Activated CD4-positive, alpha-beta memory T cell treated with anti-CD3 and anti-CD28 coated beads, Interleukin-2, amount 10 ng/mL, durations not matched to agents 7 days and 5 days (primary cell): Measurements from ENCODE around the gene MRTFA. TPM values are rescaled to one million over a fixed set of nuclear protein-coding genes. Genes with fewer than 3 reads are reported as not detected.
"Not testable (repeated sequence)": the region's sequence is repeated elsewhere in the genome, so short reads cannot be mapped to it uniquely, and the experiment has no call there.

ENCODE experiments used
- CTCF ChIA-PET: fragments of 350-600 bp; sonication (Branson Sonifier 250); formaldehyde crosslinking; loops from one replicate; lab custom pipeline; 2021; ENCODE audit warnings: antibody characterized with exemption, inconsistent platforms; lab: Charles Lee
- POLR2A ChIA-PET: fragments of 350-600 bp; sonication (Branson Sonifier 250); formaldehyde crosslinking; loops from one replicate; lab custom pipeline; 2021; ENCODE audit warnings: antibody characterized with exemption; lab: Charles Lee
- DNase-seq: peaks from one replicate; pipeline ENCODE4 v3.0.0-alpha.2; 2020
- H3K27ac Mint-ChIP-seq: one replicate; pipeline ENCODE4 v1.8.0; 2021; ENCODE audit warnings: mild to moderate bottlenecking, mixed read lengths
- H3K27me3 Mint-ChIP-seq: one replicate; pipeline ENCODE4 v1.8.0; 2021; ENCODE audit warnings: mixed read lengths
- H3K36me3 Mint-ChIP-seq: one replicate; pipeline ENCODE4 v1.8.0; 2021; ENCODE audit warnings: low read depth, mixed read lengths
- H3K4me1 Mint-ChIP-seq: one replicate; pipeline ENCODE4 v1.8.0; 2021; ENCODE audit warnings: mixed read lengths
- H3K4me3 Mint-ChIP-seq: one replicate; pipeline ENCODE4 v1.8.0; 2021; ENCODE audit warnings: mild to moderate bottlenecking, mixed read lengths
- H3K9me3 Mint-ChIP-seq: one replicate; pipeline ENCODE4 v1.8.0; 2021; ENCODE audit warnings: mixed read lengths
- total RNA-seq, 2 experiments: library from RNA; stranded (reverse); gene quantifications; one replicate each; pipeline ENCODE4 v1.2.3, GENCODE V29; 2021

Gene MRTFA
- total RNA-seq, 2 experiments from 2014 or later = 58.5 to 61.5 TPM

DNA sequence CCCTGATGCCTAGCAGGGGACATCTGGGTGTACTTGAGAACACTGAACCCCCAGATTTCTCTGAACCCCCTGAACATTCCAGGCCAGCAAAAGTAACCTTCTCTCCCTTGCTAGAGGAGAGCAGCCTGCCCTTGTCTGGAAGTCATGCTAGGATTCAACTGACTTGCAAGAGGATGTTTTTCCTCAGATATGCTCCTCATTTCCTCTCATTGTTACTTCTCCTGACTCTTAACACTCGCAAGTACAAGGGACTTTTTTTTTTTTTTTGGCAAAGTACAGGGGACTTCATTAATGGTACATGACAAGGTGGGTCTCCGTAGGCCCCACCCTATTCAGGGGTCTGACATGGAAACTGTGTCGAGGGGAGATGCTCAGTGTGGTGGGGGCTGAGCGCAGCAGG, 36.5 kb upstream of the MRTFA start:
- H3K27me3 Mint-ChIP-seq = no peaks in the 10 kb centered on the region
- CTCF ChIA-PET = interaction anchor here (2.5 kb wide), 1 partner anchor 10 kb away, joined by 8 read pairs; no protein-coding TSS in a partner anchor
- H3K4me3 Mint-ChIP-seq = no peak overlapping the region
- H3K27ac Mint-ChIP-seq = no peak overlapping the region
- H3K36me3 Mint-ChIP-seq = peaks cover 3% of the 10 kb centered on the region
- H3K4me1 Mint-ChIP-seq = peaks cover 20% of the 10 kb centered on the region
- DNase-seq = no peak
- H3K9me3 Mint-ChIP-seq = peaks cover 6% of the 10 kb centered on the region
- POLR2A ChIA-PET = no interaction called here

DNA sequence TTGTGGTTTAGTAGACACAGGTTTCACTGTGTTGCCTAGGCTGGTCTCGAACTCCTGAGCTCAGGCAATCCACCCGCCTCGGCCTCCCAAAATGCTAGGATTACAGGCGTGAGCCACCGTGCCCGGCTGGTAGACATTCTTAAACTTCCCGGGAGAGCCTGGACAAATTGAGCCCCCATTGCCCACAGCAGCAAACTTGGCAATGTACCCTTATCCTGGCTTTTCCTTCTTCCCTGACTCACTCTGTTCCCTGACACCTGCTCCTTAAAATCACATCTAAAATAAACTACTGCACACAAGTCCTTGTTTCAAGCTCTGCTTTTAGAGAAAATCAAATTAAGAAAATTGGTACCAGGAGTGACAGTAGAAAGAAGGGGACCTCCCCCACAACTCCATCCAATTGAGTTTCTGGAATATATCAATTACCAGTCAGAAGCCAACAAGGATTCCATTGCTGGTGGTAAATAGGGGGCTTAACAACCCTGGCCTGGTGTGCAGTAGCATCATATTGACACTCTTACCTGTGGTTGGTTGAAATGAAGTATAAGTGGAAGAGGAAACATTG, 35.4 kb upstream of the MRTFA start:
- POLR2A ChIA-PET = no interaction called here
- no peak overlapping the region for H3K27ac Mint-ChIP-seq
- H3K9me3 Mint-ChIP-seq = peaks cover 8% of the 10 kb centered on the region

DNA sequence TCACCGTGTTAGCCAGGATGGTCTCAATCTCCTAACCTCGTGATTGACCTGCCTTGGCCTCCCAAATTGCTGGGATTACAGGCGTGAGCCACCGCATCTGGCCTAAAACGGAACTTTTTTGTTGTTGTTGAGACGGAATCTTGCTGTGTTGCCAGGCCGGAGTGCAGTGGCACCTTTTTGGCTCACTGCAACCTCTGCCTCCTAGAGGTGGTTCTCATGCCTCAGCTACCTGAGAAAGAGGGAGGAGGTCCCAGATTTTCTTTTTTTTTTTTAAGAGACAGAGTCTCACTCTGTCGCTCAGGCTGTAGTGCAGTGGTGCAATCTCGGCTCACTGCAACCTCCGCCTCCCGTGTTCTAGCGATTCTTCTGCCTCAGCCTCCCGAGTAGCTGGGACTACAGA, 34.9 kb upstream of the MRTFA start:
- no peaks in the 10 kb centered on the region for H3K27me3 Mint-ChIP-seq
- H3K4me3 Mint-ChIP-seq = no peak overlapping the region
- CTCF ChIA-PET = interaction anchor here (2.5 kb wide), 1 partner anchor 12 kb away, joined by 8 read pairs; no protein-coding TSS in a partner anchor
- DNase-seq = no peak
- peaks cover 24% of the 10 kb centered on the region for H3K4me1 Mint-ChIP-seq
- H3K27ac Mint-ChIP-seq = no peak overlapping the region
- H3K9me3 Mint-ChIP-seq = peaks cover 8% of the 10 kb centered on the region
- POLR2A ChIA-PET = no interaction called here
- peaks cover 3% of the 10 kb centered on the region for H3K36me3 Mint-ChIP-seq

More for the DNA sequence above, 35.4 kb upstream of the MRTFA start:
- Mint-ChIP-seq H3K4me3 (no peak overlapping the region), H3K4me1 (peaks cover 24% of the 10 kb centered on the region), H3K36me3 (peaks cover 3% of the 10 kb centered on the region), H3K27me3 (no peaks in the 10 kb centered on the region)
- CTCF ChIA-PET = interaction anchor here (2.5 kb wide), 1 partner anchor 11 kb away, joined by 8 read pairs; no protein-coding TSS in a partner anchor
- DNase-seq = no peak

DNA sequence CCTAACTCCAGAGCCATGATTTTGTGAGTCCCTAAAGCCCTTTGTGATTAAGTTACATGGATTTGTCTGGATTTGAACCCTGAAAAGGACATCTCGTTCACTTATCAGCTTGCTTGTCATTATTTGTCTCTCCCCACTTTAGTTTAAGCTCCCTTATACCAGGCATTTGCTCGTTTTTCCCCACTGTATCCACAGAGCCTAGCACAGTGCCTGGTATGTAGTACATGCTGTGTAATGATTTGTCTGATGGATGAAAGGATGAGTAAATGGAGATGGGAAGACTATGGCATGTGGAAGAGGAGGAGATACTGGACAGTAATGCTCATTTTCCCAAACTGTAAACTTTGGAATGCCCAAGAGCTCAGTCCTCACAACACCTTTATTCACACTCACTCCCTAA, 33.5 kb upstream of the MRTFA start:
- peaks cover 24% of the 10 kb centered on the region for H3K4me1 Mint-ChIP-seq
- DNase-seq = no peak
- peaks cover 3% of the 10 kb centered on the region for H3K36me3 Mint-ChIP-seq
- no peak overlapping the region for H3K27ac Mint-ChIP-seq
- CTCF ChIA-PET = interaction anchor here (3.0 kb wide), 1 partner anchor 13 kb away, joined by 13 read pairs; no protein-coding TSS in a partner anchor
- no peak overlapping the region for H3K4me3 Mint-ChIP-seq
- POLR2A ChIA-PET = no interaction called here
- no peaks in the 10 kb centered on the region for H3K27me3 Mint-ChIP-seq
- peaks cover 8% of the 10 kb centered on the region for H3K9me3 Mint-ChIP-seq

DNA sequence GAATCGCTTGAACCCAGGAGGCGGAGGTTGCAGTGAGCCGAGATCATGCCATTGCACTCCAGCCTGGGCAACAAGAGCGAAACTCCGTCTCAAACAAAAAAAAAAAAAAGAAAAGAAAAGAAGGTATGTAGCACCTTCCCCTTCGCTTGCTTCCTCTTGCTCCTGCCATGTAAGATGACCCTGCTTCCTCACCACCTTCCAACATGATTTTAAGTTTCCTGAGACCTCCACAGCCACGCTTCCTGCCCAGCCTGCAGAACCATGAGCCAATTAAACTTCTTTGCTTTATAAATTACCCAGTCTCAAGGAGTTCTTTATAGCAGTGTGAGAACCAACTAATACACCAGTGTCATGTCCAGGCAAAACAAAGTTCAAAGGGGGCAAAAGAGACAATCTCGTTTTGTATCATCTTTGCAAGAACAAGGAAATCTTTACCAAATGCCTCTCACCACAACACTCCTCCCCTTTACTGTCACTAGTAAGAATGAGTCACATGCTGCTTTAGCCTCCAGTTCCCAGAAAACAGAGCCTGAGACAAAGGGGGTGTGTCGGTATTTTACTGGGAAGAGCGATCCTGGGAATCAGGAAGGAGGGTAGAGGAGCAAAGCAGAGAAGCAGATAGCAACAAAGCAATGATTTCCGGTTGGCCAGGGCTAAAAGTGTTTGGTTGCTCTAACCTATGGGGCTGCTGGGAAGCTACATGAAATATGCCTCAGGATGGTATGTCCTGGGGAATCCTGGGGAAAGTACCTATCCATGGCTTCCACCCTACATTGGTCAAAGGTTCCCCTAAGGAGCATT, 32.3 kb upstream of the MRTFA start:
- peaks cover 3% of the 10 kb centered on the region for H3K36me3 Mint-ChIP-seq
- H3K27ac Mint-ChIP-seq = peak overlapping the region; percentile 76
- peak overlapping the region; percentile 2 for H3K4me3 Mint-ChIP-seq
- H3K4me1 Mint-ChIP-seq = peaks cover 24% of the 10 kb centered on the region
- no peaks in the 10 kb centered on the region for H3K27me3 Mint-ChIP-seq
- H3K9me3 Mint-ChIP-seq = peaks cover 8% of the 10 kb centered on the region
- ChIA-PET CTCF (interaction anchor here (3.0 kb wide), 1 partner anchor 14 kb away, joined by 13 read pairs; no protein-coding TSS in a partner anchor), POLR2A (no interaction called here)
- peak; percentile 31 for DNase-seq

DNA sequence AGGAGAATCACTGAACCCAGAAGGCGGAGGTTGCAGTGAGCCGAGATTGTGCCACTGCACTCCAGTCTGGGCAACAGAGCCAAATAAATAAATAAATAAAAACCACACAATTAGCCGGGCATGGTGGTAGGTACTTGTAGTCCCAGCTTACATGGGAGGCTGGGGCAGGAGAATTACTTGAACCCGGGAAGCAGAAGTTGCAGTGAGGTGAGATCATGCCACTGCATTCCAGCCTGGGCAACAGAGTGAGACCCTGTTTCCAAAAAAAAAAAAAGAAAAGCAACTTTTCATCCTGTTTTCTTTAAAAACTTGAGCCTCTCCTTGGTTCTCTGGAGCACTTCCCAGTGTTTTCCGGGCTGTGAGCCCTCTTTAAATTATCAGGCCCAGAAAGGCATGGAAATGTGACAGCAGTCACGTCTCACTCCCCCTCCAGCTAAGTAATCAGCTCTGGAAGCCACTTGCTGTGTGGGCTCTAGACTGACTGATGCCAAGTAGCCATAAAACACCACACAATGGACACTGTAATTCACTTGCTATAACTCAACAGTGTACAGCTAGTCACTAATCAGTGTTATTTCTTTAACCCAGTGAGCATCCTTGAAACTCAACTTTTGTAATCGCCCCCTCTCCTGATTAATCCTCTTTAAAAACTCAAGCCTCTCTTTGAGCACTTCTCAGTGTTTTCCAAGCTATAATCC, 29.8 kb upstream of the MRTFA start:
- Mint-ChIP-seq H3K4me1 (peaks cover 24% of the 10 kb centered on the region), H3K4me3 (no peak overlapping the region), H3K27ac (no peak overlapping the region), H3K9me3 (peaks cover 8% of the 10 kb centered on the region), H3K36me3 (peaks cover 3% of the 10 kb centered on the region), H3K27me3 (no peaks in the 10 kb centered on the region)
- POLR2A ChIA-PET = no interaction called here
- no peak for DNase-seq
- CTCF ChIA-PET = no interaction called here

DNA sequence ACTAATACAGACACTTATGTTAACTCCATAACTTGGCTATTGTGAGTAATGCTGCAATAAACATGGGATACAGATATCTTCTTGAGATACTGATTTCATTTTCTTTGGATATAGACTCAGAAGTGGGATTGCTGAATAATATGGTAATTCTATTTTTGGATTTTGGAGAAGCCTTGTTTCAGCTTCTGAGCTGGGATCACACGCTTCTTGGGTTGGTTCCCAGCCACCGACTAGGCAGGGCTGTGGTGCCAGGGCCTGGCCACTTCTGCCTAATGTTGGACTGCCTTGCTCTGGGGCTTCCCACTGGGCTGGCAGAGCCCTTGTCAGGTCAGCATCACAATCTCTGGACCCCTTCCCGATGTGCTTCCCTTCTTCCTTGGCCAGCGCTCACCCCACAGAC, 28.8 kb upstream of the MRTFA start:
- CTCF ChIA-PET = no interaction called here
- POLR2A ChIA-PET = no interaction called here
- Mint-ChIP-seq H3K4me1 (peaks cover 24% of the 10 kb centered on the region), H3K27me3 (no peaks in the 10 kb centered on the region), H3K9me3 (peaks cover 8% of the 10 kb centered on the region), H3K4me3 (no peak overlapping the region), H3K36me3 (peaks cover 3% of the 10 kb centered on the region), H3K27ac (no peak overlapping the region)
- no peak for DNase-seq

DNA sequence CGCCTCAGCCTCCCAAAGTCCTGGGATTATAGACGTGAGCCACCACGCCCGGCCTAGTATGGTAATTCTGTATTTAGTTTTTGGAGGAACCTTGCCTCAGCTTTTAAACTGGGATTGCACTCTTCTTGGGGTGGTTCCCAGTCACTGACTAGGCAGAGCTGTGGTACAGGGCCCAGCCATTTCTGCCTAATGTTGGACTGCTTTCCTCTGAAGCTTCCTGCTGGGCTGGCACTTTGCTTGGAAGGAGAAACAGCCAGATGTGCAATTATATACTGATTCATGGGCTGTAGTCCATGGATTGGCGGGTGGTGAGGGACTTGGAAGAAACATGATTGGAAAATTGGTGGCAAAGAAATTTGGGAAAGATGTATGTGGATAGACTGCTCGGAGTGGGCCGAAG, 25.2 kb upstream of the MRTFA start:
- ChIA-PET POLR2A (interaction anchor here (1.2 kb wide), 1 partner anchor 130 kb away, joined by 4 read pairs; no protein-coding TSS in a partner anchor), CTCF (no interaction called here)
- DNase-seq = no peak
- no peaks in the 10 kb centered on the region for H3K4me1 Mint-ChIP-seq
- H3K36me3 Mint-ChIP-seq = no peaks in the 10 kb centered on the region
- no peak overlapping the region for H3K4me3 Mint-ChIP-seq
- H3K9me3 Mint-ChIP-seq = no peaks in the 10 kb centered on the region
- H3K27me3 Mint-ChIP-seq = no peaks in the 10 kb centered on the region
- H3K27ac Mint-ChIP-seq = no peak overlapping the region

DNA sequence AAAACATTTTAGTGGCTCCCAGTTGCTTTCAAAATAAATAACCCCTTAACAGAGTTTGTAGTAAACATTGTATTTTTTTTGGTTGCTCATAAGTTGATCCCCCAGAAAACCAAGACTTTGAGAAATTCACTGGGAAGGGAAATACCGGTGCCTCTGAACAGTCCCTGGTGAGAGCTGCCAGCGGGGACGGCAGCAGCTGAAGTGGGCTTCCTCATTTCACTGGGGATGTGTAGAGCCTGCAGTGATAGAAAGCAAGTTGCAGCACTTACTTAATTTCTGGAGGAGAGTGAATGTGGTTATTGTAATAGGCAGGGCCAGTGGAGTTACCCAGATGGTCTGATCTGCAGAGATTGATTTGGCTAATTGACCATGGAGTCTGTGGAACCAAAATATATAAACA, 24.2 kb upstream of the MRTFA start:
- Mint-ChIP-seq H3K9me3 (no peaks in the 10 kb centered on the region), H3K27me3 (no peaks in the 10 kb centered on the region), H3K36me3 (no peaks in the 10 kb centered on the region), H3K4me3 (no peak overlapping the region), H3K4me1 (no peaks in the 10 kb centered on the region), H3K27ac (no peak overlapping the region)
- ChIA-PET CTCF (no interaction called here), POLR2A (no interaction called here)
- no peak for DNase-seq

DNA sequence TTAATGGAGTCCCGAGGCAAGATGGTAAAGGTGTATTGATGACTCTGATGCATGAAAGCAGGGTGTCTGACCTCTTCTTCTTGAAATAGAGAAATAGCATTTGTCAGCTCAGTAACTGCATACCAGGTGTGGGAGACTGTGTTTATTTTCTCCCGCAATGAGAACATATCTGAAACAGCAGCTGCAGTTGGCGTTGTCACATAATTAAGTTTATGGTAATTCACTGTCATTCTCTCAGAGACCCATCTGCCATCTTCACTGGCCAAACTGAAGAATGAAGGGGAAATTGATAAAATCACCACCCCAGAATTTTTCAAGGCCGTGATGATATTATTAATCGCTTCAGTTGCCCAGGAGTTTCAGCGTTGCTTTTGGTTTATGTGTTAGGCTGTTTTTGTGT, 22.6 kb upstream of the MRTFA start:
- Mint-ChIP-seq H3K4me1 (no peaks in the 10 kb centered on the region), H3K27me3 (no peaks in the 10 kb centered on the region), H3K4me3 (no peak overlapping the region), H3K36me3 (no peaks in the 10 kb centered on the region), H3K27ac (no peak overlapping the region), H3K9me3 (no peaks in the 10 kb centered on the region)
- no peak for DNase-seq
- ChIA-PET POLR2A (no interaction called here), CTCF (no interaction called here)

DNA sequence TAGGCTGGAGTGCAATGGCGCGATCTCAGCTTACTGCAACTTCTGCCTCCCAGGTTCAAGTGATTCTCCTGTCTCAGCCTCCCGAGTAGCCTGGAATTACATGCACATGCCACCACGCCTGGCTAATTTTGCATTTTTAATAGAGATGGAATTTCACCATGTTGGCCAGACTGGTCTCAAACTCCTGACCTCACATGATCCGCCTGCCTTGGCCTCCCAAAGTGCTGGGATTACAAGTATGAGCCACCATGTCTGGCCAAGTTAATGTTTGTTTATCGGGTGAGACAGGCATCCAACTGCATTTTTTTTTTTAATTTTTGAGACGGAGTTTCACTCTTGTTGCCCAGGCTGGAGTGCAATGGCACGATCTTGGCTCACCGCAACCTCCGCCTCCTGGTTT, 20.1 kb upstream of the MRTFA start:
- POLR2A ChIA-PET = interaction anchor here (0.8 kb wide), 1 partner anchor 122 kb away, joined by 3 read pairs; no protein-coding TSS in a partner anchor
- CTCF ChIA-PET = interaction anchor here (1.5 kb wide), 1 partner anchor 103 kb away, joined by 3 read pairs; no protein-coding TSS in a partner anchor

DNA sequence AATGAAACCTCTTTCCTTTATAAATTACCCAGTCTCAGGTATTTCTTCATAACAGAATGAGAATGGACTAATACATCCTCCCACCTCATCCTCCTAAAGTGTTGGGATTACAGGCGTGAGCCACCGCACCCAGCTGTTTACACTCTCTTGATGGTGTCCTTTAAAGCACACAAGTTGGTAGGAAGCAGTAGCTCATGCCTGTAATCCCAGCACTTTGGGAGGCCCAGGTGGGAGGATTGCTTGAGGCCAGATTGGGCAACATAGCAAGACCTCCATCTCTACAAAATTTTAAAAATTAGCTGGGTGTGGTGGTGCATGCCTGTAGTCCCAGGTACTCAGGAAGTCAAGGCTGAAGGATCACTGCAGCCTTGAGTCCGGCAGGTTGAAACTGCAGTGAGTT, 19.4 kb upstream of the MRTFA start:
- CTCF ChIA-PET = interaction anchor here (1.4 to 1.5 kb wide), 2 partner anchors 9 to 104 kb away, joined by 3 to 4 read pairs; no protein-coding TSS in a partner anchor
- not testable (repeated sequence) for H3K9me3 Mint-ChIP-seq, H3K27me3 Mint-ChIP-seq, H3K36me3 Mint-ChIP-seq, DNase-seq, H3K27ac Mint-ChIP-seq, H3K4me3 Mint-ChIP-seq
- H3K4me1 Mint-ChIP-seq = peaks cover 14% of the 10 kb centered on the region
- POLR2A ChIA-PET = interaction anchor here (1.2 kb wide), 1 partner anchor 19 kb away, joined by 3 read pairs; the partner anchor contains the start of gene MRTFA

More for the DNA sequence above, 20.1 kb upstream of the MRTFA start:
- not testable (repeated sequence) for H3K9me3 Mint-ChIP-seq, H3K4me1 Mint-ChIP-seq, H3K27ac Mint-ChIP-seq, DNase-seq, H3K27me3 Mint-ChIP-seq, H3K4me3 Mint-ChIP-seq, H3K36me3 Mint-ChIP-seq
